Measurements from ENCODE around the gene ANXA9.

Gene ANXA9

DNA sequence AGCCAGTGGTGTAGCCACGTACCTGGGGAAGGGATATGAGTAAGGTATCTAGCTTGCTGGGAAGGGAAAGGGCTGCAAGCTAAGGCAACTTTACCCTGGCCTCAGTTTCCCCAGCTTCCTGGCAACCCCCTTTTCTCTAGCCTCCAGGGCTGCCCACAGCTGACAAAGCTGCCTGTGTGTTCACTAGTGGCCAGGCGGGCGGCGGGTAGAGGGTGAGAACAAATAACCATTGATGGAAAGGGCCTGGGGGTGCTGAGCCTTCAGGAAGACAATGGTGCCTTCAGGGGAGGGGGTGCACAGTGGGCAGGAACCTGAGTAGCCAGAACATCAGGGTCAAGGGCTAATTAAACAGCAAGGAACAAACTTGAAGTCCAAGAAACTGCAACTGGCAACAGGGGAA lies 13.6 kb upstream of the ANXA9 start:
- ChIA-PET POLR2A (no interaction called here), CTCF (interaction anchor here (2.7 to 4.1 kb wide), 3 partner anchors 11 to 27 kb away, joined by 14 to 28 read pairs (median 16); partner anchors contain the start of gene ANXA9)
- no peak for DNase-seq (ENCODE audit: extremely low spot score)
- TF ChIP-seq, protein P1, sequence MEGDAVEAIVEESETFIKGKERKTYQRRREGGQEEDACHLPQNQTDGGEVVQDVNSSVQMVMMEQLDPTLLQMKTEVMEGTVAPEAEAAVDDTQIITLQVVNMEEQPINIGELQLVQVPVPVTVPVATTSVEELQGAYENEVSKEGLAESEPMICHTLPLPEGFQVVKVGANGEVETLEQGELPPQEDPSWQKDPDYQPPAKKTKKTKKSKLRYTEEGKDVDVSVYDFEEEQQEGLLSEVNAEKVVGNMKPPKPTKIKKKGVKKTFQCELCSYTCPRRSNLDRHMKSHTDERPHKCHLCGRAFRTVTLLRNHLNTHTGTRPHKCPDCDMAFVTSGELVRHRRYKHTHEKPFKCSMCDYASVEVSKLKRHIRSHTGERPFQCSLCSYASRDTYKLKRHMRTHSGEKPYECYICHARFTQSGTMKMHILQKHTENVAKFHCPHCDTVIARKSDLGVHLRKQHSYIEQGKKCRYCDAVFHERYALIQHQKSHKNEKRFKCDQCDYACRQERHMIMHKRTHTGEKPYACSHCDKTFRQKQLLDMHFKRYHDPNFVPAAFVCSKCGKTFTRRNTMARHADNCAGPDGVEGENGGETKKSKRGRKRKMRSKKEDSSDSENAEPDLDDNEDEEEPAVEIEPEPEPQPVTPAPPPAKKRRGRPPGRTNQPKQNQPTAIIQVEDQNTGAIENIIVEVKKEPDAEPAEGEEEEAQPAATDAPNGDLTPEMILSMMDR (IDR thresholded peaks at IDR 0.05; ENCODE audit: control extremely low read depth, extremely low read depth, low read depth, missing control alignments) = no peak

DNA sequence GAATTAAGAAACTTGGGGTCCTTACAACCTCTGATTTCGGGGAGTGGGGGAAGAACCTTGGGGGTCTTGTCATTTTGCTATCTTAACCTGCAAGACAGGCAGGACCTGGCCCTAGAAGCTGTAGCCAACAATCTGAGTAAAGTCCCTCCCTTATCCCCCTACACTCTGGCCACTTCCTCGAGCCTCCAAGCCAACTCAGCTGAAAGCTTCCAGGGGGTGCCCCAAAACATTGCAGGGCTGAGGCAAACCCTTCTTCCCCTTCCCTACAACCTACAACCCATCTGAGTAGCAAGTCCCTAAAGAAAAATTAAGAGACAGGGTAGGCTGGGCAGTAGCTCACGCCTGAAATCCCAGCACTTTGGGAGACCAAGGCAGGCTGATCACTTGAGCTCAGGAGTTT lies 12.5 kb upstream of the ANXA9 start:
- no peak for DNase-seq (ENCODE audit: extremely low spot score)
- TF ChIP-seq, protein P1 (IDR thresholded peaks at IDR 0.05; ENCODE audit: control extremely low read depth, extremely low read depth, low read depth, missing control alignments) = no peak
- ChIA-PET POLR2A (no interaction called here), CTCF (interaction anchor here (0.9 to 4.1 kb wide), 7 partner anchors 10 to 410 kb away, joined by 3 to 28 read pairs (median 5); partner anchors contain the start of gene ANXA9)

DNA sequence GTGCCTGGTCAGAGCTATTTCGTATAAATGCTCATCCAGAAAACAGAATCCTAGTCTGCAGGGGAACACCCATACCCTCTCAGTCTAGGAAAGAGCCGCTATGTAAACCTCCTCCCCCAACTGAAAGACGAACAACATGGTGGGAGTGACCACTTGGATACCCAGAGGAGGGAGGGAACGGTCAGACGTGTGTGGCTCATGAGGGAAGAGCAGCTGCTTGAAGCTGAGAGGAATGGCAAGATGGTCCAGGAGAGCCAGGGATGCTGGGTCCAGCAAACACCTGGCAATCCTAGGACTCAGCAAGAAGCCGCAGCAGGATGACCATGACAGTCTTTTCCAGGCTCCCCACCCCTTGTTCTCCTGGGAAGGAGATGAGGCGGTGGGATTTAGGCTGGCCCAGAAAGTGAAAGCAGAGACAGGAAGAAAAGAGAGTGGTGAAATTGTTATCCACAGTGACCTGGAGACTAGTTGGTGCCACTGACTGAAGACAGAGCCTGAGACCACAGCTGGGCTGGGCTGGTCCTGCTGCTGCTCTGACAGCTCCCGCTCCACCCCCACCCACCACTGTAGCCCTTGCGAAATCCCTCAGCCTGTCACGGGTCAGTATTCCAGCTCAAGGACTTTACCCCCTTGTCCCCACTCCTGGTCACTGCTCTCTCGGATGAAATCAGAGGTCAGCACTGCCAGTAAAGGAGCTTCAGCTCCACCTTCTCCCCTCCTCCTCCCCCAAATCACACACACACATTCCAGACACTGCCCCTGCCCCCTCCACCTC lies 11.1 kb upstream of the ANXA9 start:
- POLR2A ChIA-PET = interaction anchor here (0.7 kb wide), 1 partner anchor 386 kb away, joined by 3 read pairs; no protein-coding TSS in a partner anchor
- CTCF ChIA-PET = interaction anchor here (1.1 to 4.1 kb wide), 7 partner anchors 9 to 41 kb away, joined by 3 to 28 read pairs (median 6); partner anchors contain the start of gene ANXA9
- TF ChIP-seq, protein P1 (IDR thresholded peaks at IDR 0.05; ENCODE audit: control extremely low read depth, extremely low read depth, low read depth, missing control alignments) = no peak
- DNase-seq (ENCODE audit: extremely low spot score) = no peak

DNA sequence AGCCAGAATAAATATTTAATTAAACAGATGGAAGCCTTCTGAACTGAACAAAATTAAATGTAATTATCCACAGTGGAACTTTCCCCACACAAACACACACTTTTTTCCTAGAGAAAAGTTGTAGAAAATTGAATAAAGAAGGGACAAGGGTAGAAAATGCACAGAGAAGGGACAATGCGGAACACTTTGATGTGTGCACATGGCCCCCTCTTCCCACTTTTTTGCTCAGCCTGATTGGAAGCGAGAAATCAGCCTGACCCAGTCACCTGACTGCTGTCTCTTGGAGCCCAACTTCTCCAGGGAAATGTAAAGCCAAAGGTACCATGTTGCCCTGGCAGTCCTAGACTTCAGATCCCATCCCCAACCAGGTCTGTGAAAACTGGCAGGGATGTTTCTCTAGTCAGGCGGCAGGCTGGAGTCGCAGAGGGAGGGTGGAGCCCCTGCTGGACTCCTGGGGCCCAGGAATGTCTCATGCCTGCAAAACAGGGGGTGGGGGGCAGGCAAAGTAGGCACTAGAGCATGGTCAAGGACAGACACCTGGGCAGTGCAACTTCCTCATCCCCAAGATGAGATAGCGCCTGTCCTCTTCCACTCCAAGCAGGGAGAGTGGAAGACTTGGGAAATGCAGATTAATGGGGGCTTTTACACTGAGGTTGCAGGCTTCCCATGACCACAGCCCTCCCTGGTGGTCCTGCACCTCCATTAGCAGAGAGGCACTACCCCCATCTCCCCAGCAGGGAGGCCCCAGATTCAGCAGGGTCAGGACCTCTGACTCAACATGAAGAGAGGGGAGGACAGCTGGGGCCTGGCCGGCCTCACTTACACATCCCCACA lies 10.3 kb upstream of the ANXA9 start:
- POLR2A ChIA-PET = no interaction called here
- CTCF ChIA-PET = interaction anchor here (1.7 to 4.1 kb wide), 2 partner anchors 8 to 22 kb away, joined by 6 to 28 read pairs; partner anchors contain the start of gene ANXA9
- TF ChIP-seq, protein P1 (IDR thresholded peaks at IDR 0.05; ENCODE audit: control extremely low read depth, extremely low read depth, low read depth, missing control alignments) = no peak
- no peak for DNase-seq (ENCODE audit: extremely low spot score)

DNA sequence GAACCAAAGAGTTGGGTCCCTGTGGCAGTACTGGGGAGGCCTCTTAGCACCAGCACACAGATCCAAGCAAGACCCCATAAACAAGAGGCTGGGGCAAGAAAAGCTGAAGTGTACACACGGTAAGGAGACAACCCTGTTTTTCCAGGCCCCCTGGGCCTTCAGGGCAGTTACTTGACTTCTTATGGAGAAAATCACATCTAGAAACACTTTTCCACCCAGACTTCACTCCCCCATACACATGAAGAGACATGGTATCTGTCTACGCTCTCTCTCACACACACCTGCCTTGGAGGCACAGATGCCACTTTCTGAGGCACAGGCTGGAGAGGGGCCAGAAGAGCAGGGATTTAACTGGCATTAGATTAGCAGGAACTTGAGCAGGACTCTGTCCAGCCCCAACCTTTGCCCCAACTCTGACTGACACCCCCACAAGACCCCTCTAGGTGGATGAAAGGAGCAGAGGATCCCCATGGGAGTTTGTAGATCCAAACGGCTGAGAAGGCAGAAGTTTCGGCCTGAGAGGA lies 9.6 kb upstream of the ANXA9 start:
- ChIA-PET CTCF (no interaction called here), POLR2A (no interaction called here)
- TF ChIP-seq, protein P1 (IDR thresholded peaks at IDR 0.05; ENCODE audit: control extremely low read depth, extremely low read depth, low read depth, missing control alignments) = no peak
- no peak for DNase-seq (ENCODE audit: extremely low spot score)

DNA sequence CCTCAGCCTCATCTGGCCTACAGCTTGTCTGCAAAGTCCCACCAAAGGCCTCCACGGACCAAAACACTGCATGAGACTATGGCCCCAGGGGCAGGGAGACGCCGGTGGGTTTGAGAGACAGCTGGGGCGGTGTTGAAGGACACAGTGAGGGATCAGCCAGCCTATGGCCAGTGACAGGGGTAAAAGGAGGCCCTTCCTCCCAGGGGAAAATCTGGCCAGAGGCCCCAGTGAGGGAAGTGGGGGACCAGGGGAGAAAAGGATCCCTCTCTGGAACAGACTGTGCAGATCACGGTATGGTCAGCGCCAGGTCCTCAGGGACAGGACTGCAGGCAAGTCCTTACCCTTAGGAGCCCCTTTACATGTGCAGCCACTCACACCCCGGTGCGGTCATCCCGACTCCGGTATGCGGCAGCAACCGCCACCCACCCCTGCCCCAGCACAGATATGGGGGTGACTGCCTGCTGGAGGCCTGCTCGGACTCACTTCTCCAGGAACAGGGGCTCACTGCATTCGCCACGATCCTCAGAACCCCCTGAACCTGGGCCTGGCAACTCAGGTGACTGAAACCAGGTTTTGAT lies 8.7 kb upstream of the ANXA9 start:
- ChIA-PET CTCF (interaction anchor here (0.6 to 1.4 kb wide), 7 partner anchors 10 to 413 kb away, joined by 3 to 6 read pairs (median 4); partner anchors contain the start of genes MINDY1 and TNFAIP8L2), POLR2A (interaction anchor here (0.6 kb wide), 1 partner anchor 225 kb away, joined by 5 read pairs; no protein-coding TSS in a partner anchor)
- TF ChIP-seq, protein P1 (IDR thresholded peaks at IDR 0.05; ENCODE audit: control extremely low read depth, extremely low read depth, low read depth, missing control alignments) = no peak
- peak; percentile 36 for DNase-seq (ENCODE audit: extremely low spot score)

All from GM10248 (cell line).